GM20000 (cell line): Measurements from ENCODE around the gene ZCCHC17.

ENCODE experiments used
- DNase-seq: peaks from one replicate; pipeline ENCODE4 v3.0.0; 2012; ENCODE audit warnings: low spot score
- CTCF ChIP-seq: IDR thresholded peaks from 2 replicates; pipeline ENCODE4 v1.5.1; 2012; ENCODE audit warnings: mild to moderate bottlenecking, control low read depth; ENCODE audit errors: extremely low read depth, missing control alignments

The ZCCHC17 gene

GRCh38 chr1:31295874-31296485 lies 852 bp upstream of the ZCCHC17 start:
- DNase-seq = no peak
- TF ChIP-seq CTCF = no peak

GRCh38 chr1:31297277-31298247 lies 730 bp downstream of the ZCCHC17 start:
- DNase-seq = peak; percentile 7
- TF ChIP-seq CTCF = no peak

- no peak for TF ChIP-seq CTCF
These were observed 2.5 kb downstream of the ZCCHC17 start for GRCh38 chr1:31299365-31299764.

GRCh38 chr1:31300193-31300592 lies 3.4 kb downstream of the ZCCHC17 start:
- no peak for TF ChIP-seq CTCF
- no peak for DNase-seq

More at GRCh38 chr1:31299365-31299764, 2.5 kb downstream of the ZCCHC17 start:
- DNase-seq = no peak

GRCh38 chr1:31302709-31303441 lies 6.0 kb downstream of the ZCCHC17 start:
- TF ChIP-seq CTCF = no peak
- no peak for DNase-seq

GRCh38 chr1:31306278-31306677 lies 9.4 kb downstream of the ZCCHC17 start:
- DNase-seq = no peak
- no peak for TF ChIP-seq CTCF

GRCh38 chr1:31308036-31308435 lies 11.2 kb downstream of the ZCCHC17 start:
- no peak for TF ChIP-seq CTCF
- no peak for DNase-seq
